Measurements from ENCODE around the gene F2R. TPM values are rescaled to one million over a fixed set of nuclear protein-coding genes. Genes with fewer than 3 reads are reported as not detected.

The F2R gene
- total RNA-seq, 4 donors from 2014 or later = 0.38 to 13.0 (median 4.9) TPM

GRCh38 chr5:76744632-76745031, 28.7 kb downstream of the F2R start:
- no peaks in the 10 kb centered on the region for H3K36me3 ChIP-seq
- 59 to 68% methylated on average over 2 of the region's 2 CpGs for WGBS, 2 donors
- H3K4me3 ChIP-seq = no peak overlapping the region
- no peaks in the 10 kb centered on the region for H3K9me3 ChIP-seq
- intact Hi-C loops (cut with DNase I) = no loop called here
- no peak for DNase-seq
- no peaks in the 10 kb centered on the region for H3K27me3 ChIP-seq
- no peak overlapping the region for H3K27ac ChIP-seq
- TF ChIP-seq POLR2A (IDR thresholded peaks at IDR 0.05) = no peak
- no peak for TF ChIP-seq CTCF (IDR thresholded peaks at IDR 0.05)
- no peaks in the 10 kb centered on the region for H3K4me1 ChIP-seq

- H3K9me3 ChIP-seq = no peaks in the 10 kb centered on the region
- WGBS, 2 donors = 79 to 81% methylated on average over 3 of the region's 3 CpGs
- no peaks in the 10 kb centered on the region for H3K4me1 ChIP-seq
- no peak for TF ChIP-seq POLR2A (IDR thresholded peaks at IDR 0.05)
- TF ChIP-seq CTCF (IDR thresholded peaks at IDR 0.05) = no peak
- DNase-seq = no peak
- no peaks in the 10 kb centered on the region for H3K36me3 ChIP-seq
- no peaks in the 10 kb centered on the region for H3K27me3 ChIP-seq
- intact Hi-C loops (cut with DNase I) = no loop called here
- H3K27ac ChIP-seq = no peak overlapping the region
- H3K4me3 ChIP-seq = no peak overlapping the region
These were observed 29.7 kb downstream of the F2R start for GRCh38 chr5:76745670-76746069.

- H3K27me3 ChIP-seq = no peaks in the 10 kb centered on the region
- WGBS, 2 donors = 62 to 81% methylated on average over 2 of the region's 2 CpGs
- no peaks in the 10 kb centered on the region for H3K9me3 ChIP-seq
- intact Hi-C loops (cut with DNase I) = no loop called here
- no peaks in the 10 kb centered on the region for H3K36me3 ChIP-seq
- no peak for DNase-seq
- H3K4me1 ChIP-seq = no peaks in the 10 kb centered on the region
- TF ChIP-seq CTCF (IDR thresholded peaks at IDR 0.05) (no peak), POLR2A (IDR thresholded peaks at IDR 0.05) (no peak)
- no peak overlapping the region for H3K4me3 ChIP-seq
- no peak overlapping the region for H3K27ac ChIP-seq
These were observed 30.8 kb downstream of the F2R start for GRCh38 chr5:76746677-76747076.

GRCh38 chr5:76747706-76748105, 31.8 kb downstream of the F2R start:
- H3K27ac ChIP-seq = no peak overlapping the region
- H3K4me1 ChIP-seq = no peaks in the 10 kb centered on the region
- no peaks in the 10 kb centered on the region for H3K27me3 ChIP-seq
- TF ChIP-seq CTCF (IDR thresholded peaks at IDR 0.05) (no peak), POLR2A (IDR thresholded peaks at IDR 0.05) (no peak)
- 76 to 88% methylated on average over 6 to 13 of the region's 13 CpGs for WGBS, 2 donors
- no peaks in the 10 kb centered on the region for H3K9me3 ChIP-seq
- no peak for DNase-seq
- intact Hi-C loops (cut with DNase I) = no loop called here
- no peaks in the 10 kb centered on the region for H3K36me3 ChIP-seq
- H3K4me3 ChIP-seq = no peak overlapping the region

GRCh38 chr5:76751291-76751690, 35.4 kb downstream of the F2R start:
- TF ChIP-seq POLR2A (IDR thresholded peaks at IDR 0.05) (no peak), CTCF (IDR thresholded peaks at IDR 0.05) (no peak)
- Histone ChIP-seq H3K27ac (no peak overlapping the region), H3K36me3 (no peaks in the 10 kb centered on the region), H3K4me1 (no peaks in the 10 kb centered on the region), H3K27me3 (no peaks in the 10 kb centered on the region), H3K9me3 (no peaks in the 10 kb centered on the region), H3K4me3 (no peak overlapping the region)
- 74 to 96% methylated on average over 4 of the region's 5 CpGs for WGBS, 2 donors
- intact Hi-C loops (cut with DNase I) = no loop called here
- DNase-seq = no peak

Measured in esophagus squamous epithelium (tissue), 5 donors.